Parathyroid adenoma (tissue), 2 donors: Measurements from ENCODE around the gene ARHGAP26.
A peak's percentile ranks its signal among the peaks of the same experiment; 100 is the strongest.

Experiments used
- H2AFZ ChIP-seq: fragments of 300-600 bp; sonication (generic); one replicate; pipeline ENCODE4 v1.7.0; 2017; ENCODE audit warnings: antibody characterized with exemption, mild to moderate bottlenecking
- H3K27ac ChIP-seq: fragments of 300-600 bp; sonication (generic); one replicate; pipeline ENCODE4 v1.7.0; 2017
- H3K27me3 ChIP-seq: fragments of 300-600 bp; sonication (generic); one replicate; pipeline ENCODE4 v1.7.0; 2017; ENCODE audit warnings: low read length; ENCODE audit not compliant: control insufficient read depth, insufficient read depth
- H3K36me3 ChIP-seq: fragments of 300-600 bp; sonication (generic); one replicate; pipeline ENCODE4 v1.7.0; 2017; ENCODE audit warnings: low read length; ENCODE audit not compliant: control insufficient read depth, insufficient read depth
- H3K4me1 ChIP-seq: fragments of 300-600 bp; sonication (generic); one replicate; pipeline ENCODE4 v1.7.0; 2017; ENCODE audit warnings: control low read depth
- H3K4me2 ChIP-seq: fragments of 300-600 bp; sonication (generic); one replicate; pipeline ENCODE4 v1.7.0; 2017; ENCODE audit warnings: low read length
- H3K4me3 ChIP-seq: fragments of 300-600 bp; sonication (generic); one replicate; pipeline ENCODE4 v1.7.0; 2017; ENCODE audit warnings: low read depth, low read length
- H3K79me2 ChIP-seq: fragments of 300-600 bp; sonication (generic); one replicate; pipeline ENCODE4 v1.7.0; 2017; ENCODE audit warnings: control low read depth
- H3K9ac ChIP-seq: fragments of 300-600 bp; sonication (generic); one replicate; pipeline ENCODE4 v1.7.0; 2017; ENCODE audit warnings: mild to moderate bottlenecking
- H3K9me3 ChIP-seq: fragments of 300-600 bp; sonication (generic); one replicate; pipeline ENCODE4 v1.7.0; 2017; ENCODE audit warnings: low read length; ENCODE audit not compliant: control insufficient read depth
- TF ChIP-seq, protein P1 (sequence below): fragments of 300-600 bp; sonication (generic); IDR thresholded peaks from one replicate; pipeline ENCODE4 v1.7.0; 2017; ENCODE audit warnings: antibody characterized with exemption, mild to moderate bottlenecking
- donor health status: primary hyperparathyroidism.

ARHGAP26 gene

DNA sequence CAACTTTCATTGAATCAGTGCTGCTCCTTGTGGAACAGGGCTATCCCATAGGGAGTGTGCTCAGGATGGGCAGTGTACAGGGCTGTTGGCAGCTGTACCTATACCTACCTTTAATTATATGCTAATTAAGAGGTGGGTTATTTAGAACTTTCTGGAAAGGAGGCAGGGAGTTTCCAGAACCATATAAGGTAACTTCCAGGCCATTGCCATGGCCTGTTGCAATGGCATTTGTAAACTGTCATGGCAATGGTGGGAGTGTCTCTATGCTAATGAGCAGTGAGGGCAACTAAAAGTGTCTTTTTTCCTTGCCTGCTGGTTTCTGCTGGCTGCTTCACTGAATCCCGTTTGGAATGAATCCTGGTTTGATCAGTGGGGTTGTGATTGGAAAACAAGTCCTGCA, 2.3 kb upstream of the ARHGAP26 start:
- Histone ChIP-seq H3K4me3 (no peak overlapping the region), H3K79me2 (no peaks in the 10 kb centered on the region), H3K9me3 (no peaks in the 10 kb centered on the region), H3K4me2 (no peak overlapping the region), H3K27ac (no peak overlapping the region), H2AFZ (no peak overlapping the region), H3K27me3 (no peaks in the 10 kb centered on the region), H3K36me3 (no peaks in the 10 kb centered on the region), H3K9ac (no peak overlapping the region), H3K4me1 (peaks cover 5% of the 10 kb centered on the region)
- TF ChIP-seq, protein P1, sequence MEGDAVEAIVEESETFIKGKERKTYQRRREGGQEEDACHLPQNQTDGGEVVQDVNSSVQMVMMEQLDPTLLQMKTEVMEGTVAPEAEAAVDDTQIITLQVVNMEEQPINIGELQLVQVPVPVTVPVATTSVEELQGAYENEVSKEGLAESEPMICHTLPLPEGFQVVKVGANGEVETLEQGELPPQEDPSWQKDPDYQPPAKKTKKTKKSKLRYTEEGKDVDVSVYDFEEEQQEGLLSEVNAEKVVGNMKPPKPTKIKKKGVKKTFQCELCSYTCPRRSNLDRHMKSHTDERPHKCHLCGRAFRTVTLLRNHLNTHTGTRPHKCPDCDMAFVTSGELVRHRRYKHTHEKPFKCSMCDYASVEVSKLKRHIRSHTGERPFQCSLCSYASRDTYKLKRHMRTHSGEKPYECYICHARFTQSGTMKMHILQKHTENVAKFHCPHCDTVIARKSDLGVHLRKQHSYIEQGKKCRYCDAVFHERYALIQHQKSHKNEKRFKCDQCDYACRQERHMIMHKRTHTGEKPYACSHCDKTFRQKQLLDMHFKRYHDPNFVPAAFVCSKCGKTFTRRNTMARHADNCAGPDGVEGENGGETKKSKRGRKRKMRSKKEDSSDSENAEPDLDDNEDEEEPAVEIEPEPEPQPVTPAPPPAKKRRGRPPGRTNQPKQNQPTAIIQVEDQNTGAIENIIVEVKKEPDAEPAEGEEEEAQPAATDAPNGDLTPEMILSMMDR = no peak

DNA sequence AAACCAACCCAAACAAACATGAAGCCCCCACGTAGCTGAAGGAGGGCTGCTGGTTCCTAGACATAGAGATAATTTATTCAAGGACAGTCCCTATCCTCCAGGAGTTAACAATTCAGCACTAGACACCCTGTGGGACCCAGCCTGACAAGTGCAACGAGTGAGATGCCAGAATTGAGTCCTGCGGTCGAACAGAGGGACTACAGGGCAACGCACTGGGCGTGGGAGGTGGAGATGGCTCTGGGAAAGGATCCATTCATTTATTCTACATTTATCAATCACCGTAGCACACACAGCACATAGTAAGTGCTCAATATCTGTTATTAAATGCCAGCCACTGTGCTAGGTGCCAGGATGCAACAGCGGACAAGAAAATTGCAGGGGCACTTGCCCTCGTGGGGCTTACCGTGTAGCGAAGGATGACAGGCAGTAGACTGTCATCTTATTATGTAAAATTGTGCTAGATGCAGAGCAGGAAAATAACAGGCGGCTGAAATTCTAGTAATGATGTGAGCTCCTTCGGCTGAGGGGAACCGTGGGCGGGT, 855 bp upstream of the ARHGAP26 start:
- H3K27ac ChIP-seq = peak overlapping the region; percentile 76
- no peaks in the 10 kb centered on the region for H3K36me3 ChIP-seq
- no peaks in the 10 kb centered on the region for H3K27me3 ChIP-seq
- peak overlapping the region; percentile 67 for H3K4me2 ChIP-seq
- peak overlapping the region; percentile 83 for H2AFZ ChIP-seq
- H3K4me3 ChIP-seq = peak overlapping the region; percentile 85
- no peaks in the 10 kb centered on the region for H3K9me3 ChIP-seq
- H3K4me1 ChIP-seq = peaks cover 5% of the 10 kb centered on the region
- no peaks in the 10 kb centered on the region for H3K79me2 ChIP-seq
- TF ChIP-seq, protein P1 = no peak
- no peak overlapping the region for H3K9ac ChIP-seq

DNA sequence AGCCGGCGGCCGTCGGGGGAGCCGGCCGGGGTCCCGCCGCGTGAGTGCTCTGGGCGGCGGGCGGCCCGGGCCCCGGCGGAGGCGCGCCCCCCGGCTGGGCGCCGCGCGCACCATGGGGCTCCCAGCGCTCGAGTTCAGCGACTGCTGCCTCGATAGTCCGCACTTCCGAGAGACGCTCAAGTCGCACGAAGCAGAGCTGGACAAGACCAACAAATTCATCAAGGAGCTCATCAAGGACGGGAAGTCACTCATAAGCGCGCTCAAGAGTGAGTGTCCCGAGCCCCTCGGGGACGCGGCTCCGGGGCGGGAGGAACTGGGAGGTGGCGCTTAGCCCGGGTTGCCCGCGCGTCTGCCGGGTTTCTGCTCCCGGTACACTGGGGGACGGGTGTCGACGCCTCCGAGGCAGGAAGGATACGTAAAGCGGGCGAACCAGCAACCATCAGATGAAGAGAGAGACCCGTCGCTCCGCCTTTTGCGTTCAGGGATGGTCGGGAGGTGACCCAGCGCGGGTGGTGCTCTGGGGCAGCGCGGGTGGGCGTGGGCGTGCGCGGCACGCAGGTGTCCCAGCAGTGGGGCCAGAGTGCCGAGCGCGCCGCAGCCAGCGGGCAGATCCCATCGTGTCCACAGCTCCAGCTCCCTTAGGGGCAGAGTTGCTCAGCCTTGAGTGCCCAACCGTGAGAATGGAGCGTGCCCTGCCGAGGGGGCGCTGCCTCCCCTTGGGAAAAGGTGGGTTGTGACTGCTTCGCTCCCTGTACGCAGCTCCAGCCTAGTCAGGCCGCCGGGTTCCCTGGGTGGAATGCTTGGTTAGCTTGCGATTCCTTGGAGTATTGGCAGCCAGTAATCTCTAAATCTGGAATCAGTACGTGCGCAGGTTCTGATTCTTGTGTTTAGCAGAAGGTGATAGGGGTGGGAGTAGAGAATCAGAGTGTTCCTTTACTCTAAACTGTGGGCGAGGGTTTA, 753 bp downstream of the ARHGAP26 start:
- peak overlapping the region; percentile 96 for H3K4me2 ChIP-seq
- H3K27me3 ChIP-seq = no peaks in the 10 kb centered on the region
- peaks cover 5% of the 10 kb centered on the region for H3K4me1 ChIP-seq

DNA sequence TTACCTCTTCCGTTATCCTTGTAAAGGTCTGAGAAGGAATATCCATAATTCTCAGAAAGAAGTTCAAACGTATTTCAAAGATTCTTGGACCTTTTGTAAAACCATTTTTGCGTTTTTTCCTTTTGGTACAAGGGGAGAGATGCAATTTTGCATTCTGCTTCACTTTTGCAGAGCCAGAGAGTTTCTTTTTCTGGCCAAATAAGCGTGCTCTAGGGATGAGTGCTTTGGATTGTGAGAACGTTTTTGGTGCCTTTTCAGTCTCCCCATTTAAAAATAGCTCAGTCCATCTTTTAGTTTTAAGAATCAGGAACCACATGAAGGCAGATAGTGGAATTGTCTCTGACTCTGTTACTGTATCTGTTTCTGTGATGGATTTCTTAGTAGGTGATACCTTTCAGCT, 1.5 kb downstream of the ARHGAP26 start:
- peak overlapping the region; percentile 96 for H3K4me2 ChIP-seq
- TF ChIP-seq, protein P1 = no peak
- H3K36me3 ChIP-seq = no peaks in the 10 kb centered on the region
- no peaks in the 10 kb centered on the region for H3K79me2 ChIP-seq
- no peaks in the 10 kb centered on the region for H3K9me3 ChIP-seq
- no peaks in the 10 kb centered on the region for H3K27me3 ChIP-seq
- H3K4me3 ChIP-seq = peak overlapping the region; percentile 65
- H3K27ac ChIP-seq = no peak overlapping the region
- H3K4me1 ChIP-seq = peaks cover 5% of the 10 kb centered on the region
- H3K9ac ChIP-seq = no peak overlapping the region
- H2AFZ ChIP-seq = peak overlapping the region; percentile 83

More for the DNA sequence above, 753 bp downstream of the ARHGAP26 start:
- Histone ChIP-seq H3K9me3 (no peaks in the 10 kb centered on the region), H3K4me3 (peak overlapping the region; percentile 85), H3K27ac (peak overlapping the region; percentile 76), H2AFZ (peak overlapping the region; percentile 83), H3K36me3 (no peaks in the 10 kb centered on the region), H3K9ac (no peak overlapping the region), H3K79me2 (no peaks in the 10 kb centered on the region)
- TF ChIP-seq, protein P1 = no peak
